Measurements from ENCODE around the gene MMP24OS. TPM values are rescaled to one million over a fixed set of nuclear protein-coding genes. Genes with fewer than 3 reads are reported as not detected.
A peak's percentile ranks its signal among the peaks of the same experiment; 100 is the strongest.

MMP24OS gene
- total RNA-seq, 3 donors from 2014 or later = 22.4 to 23.1 (median 22.9) TPM

- Mint-ChIP-seq H3K4me1 (ENCODE audit: low read depth) (peaks cover 30% of the 10 kb centered on the region), H3K4me3 (no peak overlapping the region), H3K27me3 (ENCODE audit: low read depth) (no peaks in the 10 kb centered on the region), H3K9me3 (no peaks in the 10 kb centered on the region), H3K36me3 (ENCODE audit: insufficient read depth) (peaks cover 11% of the 10 kb centered on the region)
- DNase-seq (no peak), ATAC-seq (no peak)
Observed at GRCh38 chr20:35314816-35315631, 37.1 kb upstream of the MMP24OS start.

GRCh38 chr20:35312318-35312717 is 34.4 kb upstream of the MMP24OS start:
- Mint-ChIP-seq H3K4me3 (no peak overlapping the region), H3K36me3 (ENCODE audit: insufficient read depth) (peaks cover 15% of the 10 kb centered on the region), H3K4me1 (ENCODE audit: low read depth) (peaks cover 31% of the 10 kb centered on the region), H3K9me3 (no peaks in the 10 kb centered on the region), H3K27me3 (ENCODE audit: low read depth) (no peaks in the 10 kb centered on the region)
- ATAC-seq = peak in 1 of 2 donors; percentile 51
- DNase-seq = no peak

- H3K4me1 Mint-ChIP-seq (ENCODE audit: low read depth) = peaks cover 31% of the 10 kb centered on the region
- peaks cover 15% of the 10 kb centered on the region for H3K36me3 Mint-ChIP-seq (ENCODE audit: insufficient read depth)
- H3K9me3 Mint-ChIP-seq = no peaks in the 10 kb centered on the region
- no peaks in the 10 kb centered on the region for H3K27me3 Mint-ChIP-seq (ENCODE audit: low read depth)
- DNase-seq (no peak), ATAC-seq (no peak)
- H3K4me3 Mint-ChIP-seq = no peak overlapping the region
Observed at GRCh38 chr20:35311822-35312221, 33.9 kb upstream of the MMP24OS start.

- Mint-ChIP-seq H3K9me3 (no peaks in the 10 kb centered on the region), H3K4me3 (no peak overlapping the region), H3K36me3 (ENCODE audit: insufficient read depth) (peaks cover 15% of the 10 kb centered on the region), H3K27me3 (ENCODE audit: low read depth) (no peaks in the 10 kb centered on the region), H3K4me1 (ENCODE audit: low read depth) (peaks cover 36% of the 10 kb centered on the region)
- peak; percentile 85 to 91 for ATAC-seq
- no peak for DNase-seq
Observed at GRCh38 chr20:35311409-35311808, 33.5 kb upstream of the MMP24OS start.

GRCh38 chr20:35307666-35308653 is 30.0 kb upstream of the MMP24OS start:
- peaks cover 50% of the 10 kb centered on the region for H3K4me1 Mint-ChIP-seq (ENCODE audit: low read depth)
- H3K9me3 Mint-ChIP-seq = no peaks in the 10 kb centered on the region
- no peaks in the 10 kb centered on the region for H3K27me3 Mint-ChIP-seq (ENCODE audit: low read depth)
- peaks cover 12% of the 10 kb centered on the region for H3K36me3 Mint-ChIP-seq (ENCODE audit: insufficient read depth)
- ATAC-seq (no peak), DNase-seq (no peak)
- H3K4me3 Mint-ChIP-seq = no peak overlapping the region

GRCh38 chr20:35306931-35307517 is 29.1 kb upstream of the MMP24OS start:
- H3K4me1 Mint-ChIP-seq (ENCODE audit: low read depth) = peaks cover 46% of the 10 kb centered on the region
- no peak overlapping the region for H3K4me3 Mint-ChIP-seq
- ATAC-seq (no peak), DNase-seq (no peak)
- peaks cover 7% of the 10 kb centered on the region for H3K36me3 Mint-ChIP-seq (ENCODE audit: insufficient read depth)
- no peaks in the 10 kb centered on the region for H3K27me3 Mint-ChIP-seq (ENCODE audit: low read depth)
- H3K9me3 Mint-ChIP-seq = no peaks in the 10 kb centered on the region

GRCh38 chr20:35305682-35306556 is 28.0 kb upstream of the MMP24OS start:
- peak; percentile 97 to 98 for ATAC-seq
- H3K36me3 Mint-ChIP-seq (ENCODE audit: insufficient read depth) = peaks cover 7% of the 10 kb centered on the region
- H3K9me3 Mint-ChIP-seq = no peaks in the 10 kb centered on the region
- no peaks in the 10 kb centered on the region for H3K27me3 Mint-ChIP-seq (ENCODE audit: low read depth)
- DNase-seq = no peak
- peak overlapping the region; percentile 58 for H3K4me3 Mint-ChIP-seq
- peaks cover 39% of the 10 kb centered on the region for H3K4me1 Mint-ChIP-seq (ENCODE audit: low read depth)

GRCh38 chr20:35304956-35305355 is 27.0 kb upstream of the MMP24OS start:
- peaks cover 39% of the 10 kb centered on the region for H3K4me1 Mint-ChIP-seq (ENCODE audit: low read depth)

GRCh38 chr20:35303735-35304491 is 26.0 kb upstream of the MMP24OS start:
- H3K4me1 Mint-ChIP-seq (ENCODE audit: low read depth) = peaks cover 39% of the 10 kb centered on the region
- H3K4me3 Mint-ChIP-seq = no peak overlapping the region
- no peaks in the 10 kb centered on the region for H3K27me3 Mint-ChIP-seq (ENCODE audit: low read depth)
- H3K36me3 Mint-ChIP-seq (ENCODE audit: insufficient read depth) = peaks cover 2% of the 10 kb centered on the region
- peak; percentile 59 to 64 for ATAC-seq
- H3K9me3 Mint-ChIP-seq = no peaks in the 10 kb centered on the region
- DNase-seq = peak; percentile 80

More at GRCh38 chr20:35304956-35305355, 27.0 kb upstream of the MMP24OS start:
- DNase-seq (no peak), ATAC-seq (no peak)
- H3K9me3 Mint-ChIP-seq = no peaks in the 10 kb centered on the region
- peaks cover 5% of the 10 kb centered on the region for H3K36me3 Mint-ChIP-seq (ENCODE audit: insufficient read depth)
- H3K4me3 Mint-ChIP-seq = no peak overlapping the region
- no peaks in the 10 kb centered on the region for H3K27me3 Mint-ChIP-seq (ENCODE audit: low read depth)

GRCh38 chr20:35303382-35303734 is 25.4 kb upstream of the MMP24OS start:
- Mint-ChIP-seq H3K9me3 (no peaks in the 10 kb centered on the region), H3K4me3 (no peak overlapping the region), H3K4me1 (ENCODE audit: low read depth) (peaks cover 39% of the 10 kb centered on the region), H3K36me3 (ENCODE audit: insufficient read depth) (peaks cover 2% of the 10 kb centered on the region), H3K27me3 (ENCODE audit: low read depth) (no peaks in the 10 kb centered on the region)
- no peak for ATAC-seq
- DNase-seq = no peak

GRCh38 chr20:35302421-35303335 is 24.8 kb upstream of the MMP24OS start:
- H3K4me3 Mint-ChIP-seq = no peak overlapping the region
- no peak for ATAC-seq
- H3K9me3 Mint-ChIP-seq = no peaks in the 10 kb centered on the region
- H3K27me3 Mint-ChIP-seq (ENCODE audit: low read depth) = no peaks in the 10 kb centered on the region
- DNase-seq = no peak
- peaks cover 36% of the 10 kb centered on the region for H3K4me1 Mint-ChIP-seq (ENCODE audit: low read depth)
- peaks cover 2% of the 10 kb centered on the region for H3K36me3 Mint-ChIP-seq (ENCODE audit: insufficient read depth)

GRCh38 chr20:35301426-35301825 is 23.5 kb upstream of the MMP24OS start:
- no peak for DNase-seq
- Mint-ChIP-seq H3K36me3 (ENCODE audit: insufficient read depth) (peaks cover 2% of the 10 kb centered on the region), H3K4me3 (no peak overlapping the region), H3K4me1 (ENCODE audit: low read depth) (peaks cover 30% of the 10 kb centered on the region), H3K27me3 (ENCODE audit: low read depth) (no peaks in the 10 kb centered on the region), H3K9me3 (no peaks in the 10 kb centered on the region)
- no peak for ATAC-seq
